Measurements from ENCODE around the gene DPYSL5.

The DPYSL5 gene

DNA sequence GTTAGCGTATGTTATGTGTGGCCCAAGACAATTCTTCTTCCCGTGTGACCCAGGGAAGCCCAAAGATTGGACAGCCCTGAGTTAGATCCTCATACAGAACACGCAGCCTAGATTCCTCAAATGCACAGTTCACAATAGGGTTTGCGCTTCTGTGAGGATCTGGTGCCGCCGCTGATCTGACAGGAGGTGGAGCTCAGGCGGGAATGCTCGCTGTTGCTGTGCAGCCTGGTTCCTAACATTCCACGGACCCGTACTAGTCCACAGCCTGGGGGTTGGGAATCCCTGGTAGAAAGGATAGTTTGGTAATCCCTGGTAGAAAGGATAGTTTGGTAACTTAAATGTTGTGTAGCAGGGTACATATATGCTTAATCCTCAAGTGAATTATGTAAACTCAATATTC lies 149.5 kb downstream of the DPYSL5 start:
- DNase-seq = no peak

DNA sequence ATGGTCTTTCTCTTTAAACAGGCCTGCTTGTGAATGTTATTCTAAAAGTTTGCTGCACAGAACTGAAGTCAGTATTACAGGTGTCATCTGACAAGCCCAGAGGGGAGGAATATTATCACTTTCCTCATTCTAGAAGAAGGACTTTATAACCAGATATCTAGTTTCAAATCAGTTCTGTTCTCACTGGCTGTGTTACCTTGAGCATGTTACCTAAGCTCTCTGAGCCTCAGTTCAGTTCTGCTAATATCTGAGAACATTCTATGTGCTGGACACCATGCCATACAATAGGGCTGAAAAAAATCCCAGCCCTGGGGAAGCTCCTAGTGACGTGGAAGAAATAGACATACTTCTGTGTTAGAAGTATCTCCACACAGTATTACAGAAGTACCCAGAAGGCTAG lies 150.4 kb downstream of the DPYSL5 start:
- no peak for DNase-seq

Measured in bone marrow (tissue), 2 donors.